Measurements from ENCODE around the gene ACKR3.
A peak's percentile ranks its signal among the peaks of the same experiment; 100 is the strongest.

The ACKR3 gene

GRCh38 chr2:236569573-236569973 lies at the start of gene ACKR3:
Gene ACKR3, plus strand, starts transcription at chr2:236569825. Its CDS starts 10,641 bp downstream, at chr2:236580466.
- peak; percentile 27 for DNase-seq

GRCh38 chr2:236521556-236521955 lies 48.1 kb upstream of the ACKR3 start:
- DNase-seq = no peak

GRCh38 chr2:236523249-236523648 lies 46.4 kb upstream of the ACKR3 start:
- no peak for DNase-seq

- no peak for DNase-seq
Observed at GRCh38 chr2:236525411-236525997, 44.1 kb upstream of the ACKR3 start.

- DNase-seq = no peak
Observed at GRCh38 chr2:236526455-236527158, 43.0 kb upstream of the ACKR3 start.

GRCh38 chr2:236527159-236527630 lies 42.4 kb upstream of the ACKR3 start:
- DNase-seq = no peak

GRCh38 chr2:236529606-236530005 lies 40.0 kb upstream of the ACKR3 start:
- no peak for DNase-seq

- no peak for DNase-seq
Observed at GRCh38 chr2:236530512-236530911, 39.1 kb upstream of the ACKR3 start.

- no peak for DNase-seq
Observed at GRCh38 chr2:236531195-236531594, 38.4 kb upstream of the ACKR3 start.

- no peak for DNase-seq
Observed at GRCh38 chr2:236531996-236532395, 37.6 kb upstream of the ACKR3 start.

- no peak for DNase-seq
Observed at GRCh38 chr2:236533343-236533742, 36.3 kb upstream of the ACKR3 start.

GRCh38 chr2:236535024-236535423 lies 34.6 kb upstream of the ACKR3 start:
- DNase-seq = no peak

- DNase-seq = no peak
Observed at GRCh38 chr2:236536727-236537398, 32.8 kb upstream of the ACKR3 start.

- no peak for DNase-seq
Observed at GRCh38 chr2:236538242-236538641, 31.4 kb upstream of the ACKR3 start.

GRCh38 chr2:236541008-236541562 lies 28.5 kb upstream of the ACKR3 start:
- DNase-seq = no peak

GRCh38 chr2:236544362-236544761 lies 25.3 kb upstream of the ACKR3 start:
- DNase-seq = no peak

GRCh38 chr2:236545248-236545658 lies 24.4 kb upstream of the ACKR3 start:
- no peak for DNase-seq

- DNase-seq = no peak
Observed at GRCh38 chr2:236545814-236546480, 23.7 kb upstream of the ACKR3 start.

GRCh38 chr2:236546561-236547002 lies 23.0 kb upstream of the ACKR3 start:
- DNase-seq = no peak

- no peak for DNase-seq
Observed at GRCh38 chr2:236547725-236548124, 21.9 kb upstream of the ACKR3 start.

GRCh38 chr2:236548179-236548921 lies 21.3 kb upstream of the ACKR3 start:
- DNase-seq = no peak

- no peak for DNase-seq
Observed at GRCh38 chr2:236549165-236549564, 20.5 kb upstream of the ACKR3 start.

Data from RPMI8226 (cell line).